T-helper 1 cell treated with Interleukin-12 subunit alpha and Interleukin-12 subunit beta and Interleukin-4 antibody, amounts not matched to agents 30 μg/mL and 1 μg/mL, for 36 hours (primary cell): ENCODE measurements around the gene RCAN2.

Experiments used
- H3K27ac Mint-ChIP-seq: one replicate; pipeline ENCODE4 v1.8.0; 2021; ENCODE audit warnings: mild to moderate bottlenecking, mixed read lengths
- H3K27me3 Mint-ChIP-seq: one replicate; pipeline ENCODE4 v1.8.0; 2021; ENCODE audit warnings: low read depth, mixed read lengths
- H3K36me3 Mint-ChIP-seq: one replicate; pipeline ENCODE4 v1.8.0; 2021; ENCODE audit warnings: low read depth, mixed read lengths
- H3K4me1 Mint-ChIP-seq: one replicate; pipeline ENCODE4 v1.8.0; 2021; ENCODE audit warnings: low read depth, mixed read lengths
- H3K4me3 Mint-ChIP-seq: one replicate; pipeline ENCODE4 v1.8.0; 2021; ENCODE audit warnings: mild to moderate bottlenecking, moderate library complexity, mixed read lengths
- H3K9me3 Mint-ChIP-seq: one replicate; pipeline ENCODE4 v1.8.0; 2021; ENCODE audit warnings: mixed read lengths

Gene RCAN2

DNA sequence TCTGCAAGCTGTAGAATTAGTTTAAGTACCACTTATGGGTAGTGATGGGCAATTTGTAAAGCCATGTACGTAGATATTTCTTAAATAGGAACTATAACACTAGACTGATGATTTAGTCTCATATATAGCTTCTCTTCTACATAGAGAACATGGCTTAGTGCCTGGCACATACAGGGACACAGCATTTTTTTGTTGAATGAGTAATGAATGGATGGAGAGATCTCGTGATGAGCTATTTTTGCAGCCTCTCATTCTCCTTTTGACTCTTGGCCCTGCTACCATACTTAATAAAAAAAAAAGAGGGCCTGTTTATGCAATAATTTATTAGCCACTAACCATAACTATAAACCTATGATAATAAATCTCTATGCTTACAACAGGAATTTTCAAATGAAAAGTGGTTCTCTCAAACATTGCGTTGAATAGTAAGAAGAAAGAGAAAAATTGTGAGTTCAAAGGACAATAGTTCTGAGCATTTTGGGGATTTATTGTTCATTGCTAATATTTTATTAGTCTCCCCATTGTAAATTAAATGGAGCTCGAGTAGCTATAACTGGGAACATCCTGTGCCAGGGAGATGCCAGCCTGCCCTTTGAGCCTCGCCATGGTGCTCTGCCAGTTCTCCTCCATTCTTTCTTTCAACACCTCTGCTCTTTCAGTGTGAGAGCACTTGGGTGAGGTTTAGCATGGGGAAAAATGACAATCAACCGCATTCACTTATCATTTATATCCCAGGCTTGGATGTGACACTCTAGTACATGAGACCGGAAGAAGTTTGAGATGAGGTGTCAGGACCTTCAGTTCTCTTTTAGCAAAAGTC is 14.7 kb upstream of the RCAN2 start:
- H3K27ac Mint-ChIP-seq = no peak overlapping the region
- no peaks in the 10 kb centered on the region for H3K9me3 Mint-ChIP-seq
- H3K36me3 Mint-ChIP-seq = no peaks in the 10 kb centered on the region
- H3K4me3 Mint-ChIP-seq = no peak overlapping the region
- H3K27me3 Mint-ChIP-seq = peaks cover 6% of the 10 kb centered on the region
- H3K4me1 Mint-ChIP-seq = no peaks in the 10 kb centered on the region

- H3K4me1 Mint-ChIP-seq = no peaks in the 10 kb centered on the region
- no peak overlapping the region for H3K27ac Mint-ChIP-seq
- H3K4me3 Mint-ChIP-seq = no peak overlapping the region
- H3K9me3 Mint-ChIP-seq = no peaks in the 10 kb centered on the region
- no peaks in the 10 kb centered on the region for H3K36me3 Mint-ChIP-seq
- peaks cover 15% of the 10 kb centered on the region for H3K27me3 Mint-ChIP-seq
Observed at GRCh38 chr6:46504242-46504641, 13.0 kb upstream of the RCAN2 start.

- H3K4me3 Mint-ChIP-seq = no peak overlapping the region
- H3K27ac Mint-ChIP-seq = no peak overlapping the region
- H3K36me3 Mint-ChIP-seq = no peaks in the 10 kb centered on the region
- no peaks in the 10 kb centered on the region for H3K9me3 Mint-ChIP-seq
- no peaks in the 10 kb centered on the region for H3K4me1 Mint-ChIP-seq
- peaks cover 10% of the 10 kb centered on the region for H3K27me3 Mint-ChIP-seq
Observed at GRCh38 chr6:46502486-46503119, 11.4 kb upstream of the RCAN2 start.

DNA sequence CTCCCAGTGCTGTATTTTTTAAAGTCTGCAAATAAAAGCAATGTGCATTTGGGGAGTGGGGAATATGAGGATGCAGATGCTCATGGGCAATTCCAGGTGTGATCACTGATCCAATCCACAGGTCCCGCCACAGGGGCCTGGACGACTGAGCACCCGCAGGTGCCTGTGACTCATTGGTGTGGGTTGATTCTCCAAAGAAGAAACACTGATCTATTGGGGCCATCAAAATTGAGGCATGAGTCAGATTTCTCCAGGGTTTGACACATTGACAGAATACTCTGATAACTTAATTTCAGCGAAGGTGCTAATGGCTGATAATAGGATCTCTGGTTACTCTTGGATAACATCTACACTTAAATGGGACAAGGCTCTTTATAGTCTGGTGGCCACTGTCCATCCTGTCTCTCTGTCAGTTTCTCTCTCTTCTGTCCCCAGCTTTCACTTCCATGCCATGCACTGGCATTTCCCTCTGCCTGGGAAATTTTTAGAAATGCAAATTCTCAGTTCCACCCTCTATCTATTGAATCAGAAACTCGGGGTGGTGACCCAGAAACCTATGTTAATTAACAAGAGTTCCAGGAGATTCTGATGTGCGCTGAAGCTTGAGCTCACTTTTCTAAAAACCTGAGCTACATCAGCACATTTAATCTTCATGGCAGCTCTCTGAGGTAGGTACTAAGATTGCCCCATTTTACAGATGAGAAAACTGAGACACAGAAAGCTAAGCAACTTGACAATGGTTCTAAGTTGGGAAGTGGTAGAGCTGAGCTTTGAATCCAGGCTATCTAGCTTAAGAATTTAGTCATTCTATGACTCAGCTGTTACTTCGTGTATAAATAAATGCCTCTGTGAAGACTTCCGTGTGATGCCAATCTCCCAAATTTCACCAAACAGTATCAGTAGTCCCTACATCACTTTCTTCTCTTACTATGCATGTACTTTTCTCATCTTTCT is 10.2 kb upstream of the RCAN2 start:
- Mint-ChIP-seq H3K27me3 (peaks cover 16% of the 10 kb centered on the region), H3K27ac (no peak overlapping the region)

DNA sequence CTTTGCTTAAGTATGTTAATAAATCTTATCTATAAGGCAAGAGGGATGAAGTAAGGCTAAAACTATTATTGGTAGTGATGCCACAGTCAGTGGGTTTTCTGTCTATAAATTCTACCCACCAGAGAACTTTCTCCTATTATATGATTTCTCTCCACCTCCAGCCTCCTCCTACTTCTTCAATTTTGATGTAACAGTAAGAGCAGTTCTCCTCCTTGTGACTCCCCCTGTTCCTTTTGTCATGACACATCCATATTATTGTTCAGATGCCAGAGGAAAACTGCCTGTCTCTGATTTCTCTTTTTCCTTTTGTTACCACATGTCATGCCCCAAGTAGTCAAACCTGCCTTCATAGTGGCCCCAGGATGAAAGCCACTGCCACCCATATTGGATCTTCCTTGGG is 9.1 kb upstream of the RCAN2 start:
- no peaks in the 10 kb centered on the region for H3K9me3 Mint-ChIP-seq
- H3K36me3 Mint-ChIP-seq = no peaks in the 10 kb centered on the region
- H3K27me3 Mint-ChIP-seq = peaks cover 21% of the 10 kb centered on the region
- no peak overlapping the region for H3K27ac Mint-ChIP-seq
- no peak overlapping the region for H3K4me3 Mint-ChIP-seq
- H3K4me1 Mint-ChIP-seq = no peaks in the 10 kb centered on the region

More for the DNA sequence above, 10.2 kb upstream of the RCAN2 start:
- Mint-ChIP-seq H3K4me3 (no peak overlapping the region), H3K4me1 (no peaks in the 10 kb centered on the region), H3K36me3 (no peaks in the 10 kb centered on the region), H3K9me3 (no peaks in the 10 kb centered on the region)

GRCh38 chr6:46491628-46492547 is 639 bp upstream of the RCAN2 start:
- Mint-ChIP-seq H3K4me3 (peak overlapping the region; percentile 24), H3K4me1 (peaks cover 3% of the 10 kb centered on the region), H3K27ac (no peak overlapping the region), H3K9me3 (no peaks in the 10 kb centered on the region), H3K27me3 (peaks cover 72% of the 10 kb centered on the region), H3K36me3 (no peaks in the 10 kb centered on the region)

- no peak overlapping the region for H3K27ac Mint-ChIP-seq
- H3K4me3 Mint-ChIP-seq = peak overlapping the region; percentile 29
- no peaks in the 10 kb centered on the region for H3K9me3 Mint-ChIP-seq
- H3K4me1 Mint-ChIP-seq = peaks cover 3% of the 10 kb centered on the region
- H3K36me3 Mint-ChIP-seq = no peaks in the 10 kb centered on the region
- peaks cover 68% of the 10 kb centered on the region for H3K27me3 Mint-ChIP-seq
Observed at GRCh38 chr6:46490425-46491200, 636 bp downstream of the RCAN2 start.

GRCh38 chr6:46486181-46486580 is 5.1 kb downstream of the RCAN2 start:
- Mint-ChIP-seq H3K36me3 (no peaks in the 10 kb centered on the region), H3K9me3 (no peaks in the 10 kb centered on the region), H3K27ac (no peak overlapping the region), H3K27me3 (peaks cover 40% of the 10 kb centered on the region), H3K4me1 (peaks cover 3% of the 10 kb centered on the region), H3K4me3 (no peak overlapping the region)

GRCh38 chr6:46484081-46484820 is 7.0 kb downstream of the RCAN2 start:
- Mint-ChIP-seq H3K27me3 (peaks cover 25% of the 10 kb centered on the region), H3K36me3 (no peaks in the 10 kb centered on the region), H3K4me1 (no peaks in the 10 kb centered on the region), H3K27ac (no peak overlapping the region), H3K4me3 (no peak overlapping the region), H3K9me3 (no peaks in the 10 kb centered on the region)

DNA sequence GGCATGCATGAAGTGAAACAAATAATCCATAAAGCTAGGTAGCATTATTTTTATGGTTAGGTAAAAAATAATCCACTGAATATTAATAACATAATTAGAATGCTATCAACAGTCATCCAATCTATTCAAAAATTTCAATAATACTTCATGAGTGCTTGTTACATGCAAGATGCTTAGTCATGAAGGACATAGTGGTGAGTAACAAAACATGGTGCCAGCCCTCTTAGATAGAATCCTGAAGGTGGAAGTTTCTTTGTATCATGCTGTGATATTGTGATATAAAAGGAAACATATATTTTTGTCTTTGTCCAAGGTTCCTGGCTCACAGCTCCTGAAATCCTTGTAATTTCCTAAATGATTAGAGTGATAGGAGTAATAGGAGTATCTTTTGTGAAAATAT is 14.9 kb downstream of the RCAN2 start:
- peaks cover 4% of the 10 kb centered on the region for H3K27me3 Mint-ChIP-seq
- H3K4me3 Mint-ChIP-seq = no peak overlapping the region
- no peak overlapping the region for H3K27ac Mint-ChIP-seq
- H3K4me1 Mint-ChIP-seq = no peaks in the 10 kb centered on the region
- no peaks in the 10 kb centered on the region for H3K9me3 Mint-ChIP-seq
- H3K36me3 Mint-ChIP-seq = no peaks in the 10 kb centered on the region

DNA sequence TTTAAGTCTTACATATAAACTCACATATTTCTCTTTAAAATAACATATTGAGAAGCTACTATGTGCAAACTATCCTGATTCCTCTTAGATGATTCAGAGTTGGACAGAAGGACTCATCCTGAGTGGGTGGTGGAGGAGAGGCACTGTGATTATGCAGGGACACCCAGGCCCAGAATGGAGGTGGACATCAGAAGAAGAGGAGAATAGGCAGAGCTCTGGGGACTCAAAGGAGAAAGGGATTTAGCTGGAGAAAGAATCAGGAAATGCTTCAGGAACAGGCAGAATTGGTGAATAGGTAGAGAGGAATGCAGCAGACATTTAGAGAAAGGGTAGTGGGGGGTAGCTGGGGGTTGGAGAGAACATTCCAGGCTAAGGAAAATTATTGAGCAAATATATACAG is 17.4 kb downstream of the RCAN2 start:
- no peaks in the 10 kb centered on the region for H3K36me3 Mint-ChIP-seq
- H3K9me3 Mint-ChIP-seq = no peaks in the 10 kb centered on the region
- peaks cover 4% of the 10 kb centered on the region for H3K27me3 Mint-ChIP-seq
- no peak overlapping the region for H3K4me3 Mint-ChIP-seq
- no peak overlapping the region for H3K27ac Mint-ChIP-seq
- H3K4me1 Mint-ChIP-seq = no peaks in the 10 kb centered on the region

GRCh38 chr6:46472243-46472642 is 19.0 kb downstream of the RCAN2 start:
- Mint-ChIP-seq H3K36me3 (no peaks in the 10 kb centered on the region), H3K9me3 (no peaks in the 10 kb centered on the region), H3K27ac (no peak overlapping the region), H3K4me1 (no peaks in the 10 kb centered on the region), H3K27me3 (peaks cover 4% of the 10 kb centered on the region), H3K4me3 (no peak overlapping the region)

DNA sequence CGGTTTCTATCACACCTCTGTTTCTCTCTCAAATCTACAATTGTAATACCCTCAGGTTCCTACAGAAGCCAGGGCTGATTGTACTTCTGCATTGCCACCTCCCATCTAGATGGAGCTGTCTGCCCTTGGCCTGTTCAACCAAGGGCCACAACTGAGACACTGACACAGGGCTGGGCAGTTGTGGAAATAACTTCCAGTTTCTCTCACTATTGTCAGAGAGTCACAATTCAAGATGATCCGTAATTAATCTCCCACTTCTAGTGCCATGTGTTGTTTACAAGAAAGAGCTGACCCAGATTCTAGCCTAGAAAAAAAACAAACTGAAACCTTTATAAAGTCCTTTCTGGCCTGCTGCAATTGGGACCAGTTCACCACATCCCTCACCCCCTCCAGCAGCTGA is 22.2 kb downstream of the RCAN2 start:
- Mint-ChIP-seq H3K4me3 (no peak overlapping the region), H3K9me3 (no peaks in the 10 kb centered on the region), H3K27ac (no peak overlapping the region), H3K27me3 (peaks cover 10% of the 10 kb centered on the region), H3K36me3 (no peaks in the 10 kb centered on the region), H3K4me1 (no peaks in the 10 kb centered on the region)
